Lung microvascular endothelial cell (primary cell): ENCODE data around the gene CHMP5. TPM values are rescaled to one million over a fixed set of nuclear protein-coding genes. Genes with fewer than 3 reads are reported as not detected.

Source experiments
- DNase-seq, 2 donors: peaks; one replicate each; pipeline versions ENCODE4 v3.0.0 to v3.0.0-alpha.2; 2010; ENCODE audit warnings: low read depth in 2 of 2
- total RNA-seq: library from RNA; depleted of rRNA; stranded (reverse); fragments of >200 nt; gene quantifications from 2 replicates; pipeline ENCODE4 v1.2.1, GENCODE V29; 2014

Gene CHMP5
- total RNA-seq, 1 donor from 2014 or later, result 99.8 TPM

GRCh38 chr9:33273266-33273971, 8.6 kb downstream of the CHMP5 start:
- DNase-seq, result no peak

- DNase-seq, result peak in 1 of 2 donors; percentile 9
Measured at GRCh38 chr9:33273972-33274328, 9.1 kb downstream of the CHMP5 start.

GRCh38 chr9:33277484-33277883, 12.6 kb downstream of the CHMP5 start:
- no peak for DNase-seq

GRCh38 chr9:33285502-33285901, 20.7 kb downstream of the CHMP5 start:
- DNase-seq, result no peak

- DNase-seq, result peak; percentile 76 to 83
Measured at GRCh38 chr9:33287087-33287490, 22.2 kb downstream of the CHMP5 start.

GRCh38 chr9:33288235-33288634, 23.4 kb downstream of the CHMP5 start:
- DNase-seq, result no peak

GRCh38 chr9:33288828-33289483, 24.1 kb downstream of the CHMP5 start:
- DNase-seq, result no peak

GRCh38 chr9:33289496-33289895, 24.6 kb downstream of the CHMP5 start:
- peak; percentile 19 to 37 for DNase-seq

GRCh38 chr9:33289936-33290246, 25.0 kb downstream of the CHMP5 start:
- DNase-seq, result no peak

GRCh38 chr9:33290247-33291030, 25.6 kb downstream of the CHMP5 start, which contains the start of gene NFX1:
Gene NFX1, plus strand, starts transcription at chr9:33290516. Its CDS starts 57 bp downstream, at chr9:33290573.
- DNase-seq, result peak; percentile 99 to 100

GRCh38 chr9:33291031-33291397, 26.2 kb downstream of the CHMP5 start:
- peak in 1 of 2 donors; percentile 92 for DNase-seq

- DNase-seq, result no peak
Measured at GRCh38 chr9:33291901-33292300, 27.1 kb downstream of the CHMP5 start.

- no peak for DNase-seq
Measured at GRCh38 chr9:33293782-33294181, 28.9 kb downstream of the CHMP5 start.

- DNase-seq, result no peak
Measured at GRCh38 chr9:33294670-33295432, 30.0 kb downstream of the CHMP5 start.

- DNase-seq, result no peak
Measured at GRCh38 chr9:33295571-33295970, 30.7 kb downstream of the CHMP5 start.

- DNase-seq, result peak in 1 of 2 donors; percentile 45
Measured at GRCh38 chr9:33297432-33297831, 32.6 kb downstream of the CHMP5 start.

- no peak for DNase-seq
Measured at GRCh38 chr9:33300546-33300945, 35.7 kb downstream of the CHMP5 start.

GRCh38 chr9:33304362-33304761, 39.5 kb downstream of the CHMP5 start:
- DNase-seq, result no peak

- DNase-seq, result peak in 1 of 2 donors; percentile 10
Measured at GRCh38 chr9:33306037-33306436, 41.2 kb downstream of the CHMP5 start.

GRCh38 chr9:33307067-33307466, 42.2 kb downstream of the CHMP5 start:
- DNase-seq, result no peak

- no peak for DNase-seq
Measured at GRCh38 chr9:33309903-33310302, 45.1 kb downstream of the CHMP5 start.

GRCh38 chr9:33310748-33311147, 45.9 kb downstream of the CHMP5 start:
- DNase-seq, result no peak
